GM19328 (cell line): ENCODE results near the gene OR10A2.
"Not testable (repeated sequence)": the region's sequence is repeated elsewhere in the genome, so short reads cannot be mapped to it uniquely, and the experiment has no call there.

ENCODE experiments used
- ATAC-seq: cut with Tn5 transposase; IDR thresholded peaks from one replicate; pipeline ENCODE4 v1.9.1; 2021; ENCODE audit warnings: mild to moderate bottlenecking, moderate library complexity; ENCODE audit not compliant: unreplicated experiment

Gene OR10A2

GRCh38 chr11:6882751-6883150, 19.9 kb downstream of the OR10A2 start:
- ATAC-seq, result no peak

- not testable (repeated sequence) for ATAC-seq
These were observed 24.9 kb downstream of the OR10A2 start for GRCh38 chr11:6887711-6888110.

- ATAC-seq, result no peak
These were observed 26.0 kb downstream of the OR10A2 start for GRCh38 chr11:6888830-6889229.

- no peak for ATAC-seq
These were observed 27.0 kb downstream of the OR10A2 start for GRCh38 chr11:6889835-6890234.

- ATAC-seq, result no peak
These were observed 29.5 kb downstream of the OR10A2 start, which contains the start of gene OR2D2 for GRCh38 chr11:6892400-6892799. Gene OR2D2 (minus strand): TSS chr11:6892500. CDS start chr11:6892500, 0 bp downstream.

- no peak for ATAC-seq
These were observed 31.2 kb downstream of the OR10A2 start for GRCh38 chr11:6894097-6894496.

- peak; percentile 77 for ATAC-seq
These were observed 32.2 kb downstream of the OR10A2 start for GRCh38 chr11:6895010-6895409.

- ATAC-seq, result no peak
These were observed 36.1 kb downstream of the OR10A2 start for GRCh38 chr11:6898911-6899310.

- no peak for ATAC-seq
These were observed 37.6 kb downstream of the OR10A2 start for GRCh38 chr11:6900327-6900999.

- not testable (repeated sequence) for ATAC-seq
These were observed 41.9 kb downstream of the OR10A2 start for GRCh38 chr11:6904804-6905203.

GRCh38 chr11:6911378-6911777, 48.5 kb downstream of the OR10A2 start:
- ATAC-seq, result no peak

- no peak for ATAC-seq
These were observed 49.1 kb downstream of the OR10A2 start for GRCh38 chr11:6911948-6912347.

GRCh38 chr11:6919698-6920097, 56.8 kb downstream of the OR10A2 start:
- no peak for ATAC-seq

- no peak for ATAC-seq
These were observed 57.8 kb downstream of the OR10A2 start, which contains the start of gene OR2D3 for GRCh38 chr11:6920702-6921101. Gene OR2D3 (plus strand): TSS chr11:6921002. CDS start chr11:6921002, 0 bp downstream.
